T-cell (primary cell): ENCODE measurements around the gene TSPAN18. TPM values are rescaled to one million over a fixed set of nuclear protein-coding genes. Genes with fewer than 3 reads are reported as not detected.

Source experiments
- ATAC-seq, 4 experiments: fragments of 200-7000 bp in 3 of 4; fragments of 150-1000 bp in 1 of 4; cut with Tn5 transposase; replicated peaks in 1 of 4; 1 replicate in 3 of 4; 2 replicates in 1 of 4; pipeline ENCODE4 v1.10.0; 2021; ENCODE audit warnings: moderate library complexity in 3 of 4, mild to moderate bottlenecking in 2 of 4, moderate number of reproducible peaks in 1 of 4
- CTCF ChIA-PET, 2 donors: fragments of 300-600 bp; sonication (Branson Sonifier 250); formaldehyde crosslinking; loops; one replicate each; lab custom pipeline; 2022; ENCODE audit warnings: antibody characterized with exemption in 2 of 2; lab: Charles Lee
- POLR2A ChIA-PET, 2 donors: fragments of 300-600 bp; sonication (Branson Sonifier 250); formaldehyde crosslinking; loops; one replicate each; lab custom pipeline; 2022; ENCODE audit warnings: antibody characterized with exemption in 2 of 2; lab: Charles Lee
- DNase-seq, 35 experiments: peaks; one replicate each; pipeline versions ENCODE4 v3.0.0 to v3.0.0-alpha.2; 2013 to 2023
- H3K27ac ChIP-seq: one replicate; pipeline ENCODE4 v1.5.1; 2013; ENCODE audit warnings: low read length
- H3K27me3 ChIP-seq, 2 experiments: replicated peaks in 1 of 2; 1 replicate in 1 of 2; 2 replicates in 1 of 2; pipeline versions ENCODE4 v1.6.1 to v1.7.0; 2013; ENCODE audit warnings: low read length in 1 of 2, mixed read lengths in 1 of 2; ENCODE audit not compliant: control insufficient read depth in 2 of 2, insufficient read depth in 2 of 2; ENCODE audit errors: extremely low read depth in 1 of 2
- H3K36me3 ChIP-seq, 2 donors: 1 replicate in 1 of 2; 2 replicates in 1 of 2; pipeline versions ENCODE4 v1.6.1 to v1.7.0; 2013; ENCODE audit warnings: low read length in 1 of 2; ENCODE audit not compliant: control insufficient read depth in 2 of 2, insufficient read depth in 1 of 2; ENCODE audit errors: extremely low read depth in 1 of 2
- H3K4me1 ChIP-seq, 2 experiments: 1 replicate in 1 of 2; 2 replicates in 1 of 2; pipeline versions ENCODE4 v1.6.1 to v1.7.0; 2013; ENCODE audit warnings: low read length in 2 of 2, mixed read lengths in 1 of 2; ENCODE audit not compliant: insufficient read depth in 2 of 2, control insufficient read depth in 1 of 2; ENCODE audit errors: extremely low read depth in 1 of 2
- H3K4me3 ChIP-seq, 2 donors: 1 replicate in 1 of 2; 2 replicates in 1 of 2; pipeline versions ENCODE4 v1.5.1 to v1.7.0; 2013; ENCODE audit warnings: mild to moderate bottlenecking in 2 of 2, low read length in 1 of 2, moderate library complexity in 1 of 2; ENCODE audit not compliant: control insufficient read depth in 1 of 2; ENCODE audit errors: extremely low read depth in 1 of 2
- H3K9me3 ChIP-seq: 2 replicates; pipeline ENCODE4 v1.7.0; 2013
- H3K27ac Mint-ChIP-seq, 2 donors: one replicate each; pipeline ENCODE4 v1.8.0; 2020 to 2021; ENCODE audit warnings: mild to moderate bottlenecking in 2 of 2, mixed read lengths in 2 of 2
- H3K27me3 Mint-ChIP-seq, 2 donors: one replicate each; pipeline ENCODE4 v1.8.0; 2021 to 2022; ENCODE audit warnings: mixed read lengths in 2 of 2
- H3K36me3 Mint-ChIP-seq: one replicate; pipeline ENCODE4 v1.8.0; 2021; ENCODE audit warnings: mixed read lengths
- H3K4me1 Mint-ChIP-seq, 3 donors: one replicate each; pipeline ENCODE4 v1.8.0; 2020 to 2022; ENCODE audit warnings: mixed read lengths in 3 of 3, mild to moderate bottlenecking in 1 of 3
- H3K4me3 Mint-ChIP-seq, 3 donors: one replicate each; pipeline ENCODE4 v1.8.0; 2020 to 2022; ENCODE audit warnings: mild to moderate bottlenecking in 3 of 3, mixed read lengths in 3 of 3, moderate library complexity in 3 of 3
- H3K9me3 Mint-ChIP-seq, 3 donors: one replicate each; pipeline ENCODE4 v1.8.0; 2020 to 2022; ENCODE audit warnings: mixed read lengths in 3 of 3
- WGBS: methylation state at CpG from one replicate; pipeline ENCODE4 v1.1.5; 2013; ENCODE audit warnings: missing lambda C conversion rate; ENCODE audit not compliant: insufficient coverage; 5-methylcytosine and 5-hydroxymethylcytosine counted together
- total RNA-seq, 35 experiments: library from RNA in 6 of 35; stranded (reverse) in 6 of 35; fragments of 120-200 nt in 1 of 35; gene quantifications; one replicate each; pipeline versions ENCODE4 v1.2.1 to v1.2.4 and lab custom pipeline; 2013 to 2026

TSPAN18 gene
- total RNA-seq, 5 donors from 2014 or later (not counting 1 experiment from before 2014, with no cell fraction given): 18.4 to 59.1 (median 25.7) TPM

DNA sequence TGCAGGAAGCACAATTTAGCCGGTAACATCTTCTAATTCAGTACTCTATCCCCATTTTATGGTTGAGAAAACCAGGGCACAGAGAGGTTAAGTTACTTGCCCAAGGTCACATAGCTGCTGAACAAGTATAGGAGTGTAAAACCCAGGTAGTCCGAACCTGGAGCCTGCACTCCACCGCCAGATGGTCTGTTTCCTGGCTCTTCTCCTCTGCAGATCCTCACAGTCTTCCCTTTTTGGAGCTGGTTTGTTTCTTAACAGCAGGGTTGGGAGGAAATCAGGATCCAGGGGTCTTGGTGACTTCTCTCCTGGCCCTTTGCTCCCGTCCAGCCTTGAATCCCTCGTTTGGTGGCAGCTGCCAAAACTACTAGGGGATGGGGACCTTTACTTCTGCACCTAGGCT lies 12.0 kb downstream of the TSPAN18 start:
- H3K27ac ChIP-seq: no peak overlapping the region
- H3K9me3 Mint-ChIP-seq: no peaks in the 10 kb centered on the region
- ChIA-PET POLR2A (no interaction called here), CTCF (interaction anchor here in 1 of 2 donors (0.6 kb wide), 1 partner anchor 17 kb away, joined by 3 read pairs; no protein-coding TSS in a partner anchor)
- ATAC-seq (no peak), DNase-seq (no peak)
- H3K4me3 Mint-ChIP-seq: no peak overlapping the region
- no peak overlapping the region for H3K4me3 ChIP-seq
- H3K36me3 ChIP-seq: no peaks in the 10 kb centered on the region
- H3K27me3 Mint-ChIP-seq: no peaks in the 10 kb centered on the region
- peaks cover 15% of the 10 kb centered on the region for H3K36me3 Mint-ChIP-seq
- H3K27me3 ChIP-seq: peaks cover 0 to 5% of the 10 kb centered on the region in 2 experiments
- H3K27ac Mint-ChIP-seq: no peak overlapping the region
- no peaks in the 10 kb centered on the region for H3K4me1 ChIP-seq
- no peaks in the 10 kb centered on the region for H3K9me3 ChIP-seq
- H3K4me1 Mint-ChIP-seq: peaks cover 42 to 59% (median 48%) of the 10 kb centered on the region in 3 donors
- WGBS: 76% methylated on average over 3 of the region's 5 CpGs

DNA sequence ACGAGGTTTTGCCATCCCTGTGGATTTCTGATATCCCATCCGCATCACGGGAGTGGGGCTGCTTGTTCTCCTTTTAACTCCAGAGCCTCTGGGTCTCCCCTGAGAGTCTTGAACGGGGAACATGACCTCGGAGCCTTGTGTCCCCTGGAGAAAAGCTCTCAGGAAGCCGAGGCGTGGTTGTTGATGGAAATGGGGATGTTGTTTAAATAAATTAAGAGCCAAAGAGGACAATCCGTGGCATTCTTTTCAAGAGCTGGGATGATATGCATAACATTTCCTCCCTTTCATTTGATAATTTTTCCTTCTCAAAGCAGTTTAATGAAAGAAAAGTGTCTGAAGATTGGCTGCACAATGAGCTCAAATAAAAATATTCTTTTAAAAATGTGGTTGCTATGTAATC lies 14.2 kb downstream of the TSPAN18 start:
- ChIA-PET POLR2A (no interaction called here), CTCF (no interaction called here)
- Mint-ChIP-seq H3K27me3 (no peaks in the 10 kb centered on the region), H3K36me3 (peaks cover 12% of the 10 kb centered on the region), H3K4me3 (no peak overlapping the region), H3K9me3 (no peaks in the 10 kb centered on the region), H3K27ac (no peak overlapping the region), H3K4me1 (peaks cover 47 to 64% (median 55%) of the 10 kb centered on the region in 3 donors)
- H3K27ac ChIP-seq: no peak overlapping the region
- H3K9me3 ChIP-seq: no peaks in the 10 kb centered on the region
- 88% methylated on average over 4 of the region's 8 CpGs for WGBS
- no peak for DNase-seq
- no peak overlapping the region for H3K4me3 ChIP-seq
- peaks cover 0 to 5% of the 10 kb centered on the region in 2 experiments for H3K27me3 ChIP-seq
- ATAC-seq: no peak
- peaks cover 0 to 1% of the 10 kb centered on the region in 2 experiments for H3K4me1 ChIP-seq
- no peaks in the 10 kb centered on the region for H3K36me3 ChIP-seq

- H3K27me3 Mint-ChIP-seq: no peaks in the 10 kb centered on the region
- Histone ChIP-seq H3K27me3 (peaks cover 0 to 5% of the 10 kb centered on the region in 2 experiments), H3K9me3 (no peaks in the 10 kb centered on the region), H3K4me1 (peaks cover 0 to 11% of the 10 kb centered on the region in 2 experiments), H3K36me3 (no peaks in the 10 kb centered on the region), H3K27ac (no peak overlapping the region), H3K4me3 (no peak overlapping the region)
- H3K4me1 Mint-ChIP-seq: peaks cover 50 to 64% (median 54%) of the 10 kb centered on the region in 3 donors
- no CpG with 5 or more reads among the region's 4 CpGs for WGBS
- H3K27ac Mint-ChIP-seq: peak overlapping the region in 1 of 2 donors; percentile 28
- POLR2A ChIA-PET: no interaction called here
- H3K4me3 Mint-ChIP-seq: no peak overlapping the region
- peaks cover 9% of the 10 kb centered on the region for H3K36me3 Mint-ChIP-seq
- CTCF ChIA-PET: interaction anchor here in 1 of 2 donors (0.7 kb wide), 1 partner anchor 13 kb away, joined by 9 read pairs; no protein-coding TSS in a partner anchor
- ATAC-seq (no peak), DNase-seq (no peak)
- no peaks in the 10 kb centered on the region for H3K9me3 Mint-ChIP-seq
These were observed 15.2 kb downstream of the TSPAN18 start for GRCh38 chr11:44741976-44742375.

GRCh38 chr11:44742508-44743246 lies 15.9 kb downstream of the TSPAN18 start:
- Mint-ChIP-seq H3K4me1 (peaks cover 53 to 64% (median 55%) of the 10 kb centered on the region in 3 donors), H3K27ac (peak overlapping the region; percentile 58 to 69), H3K9me3 (no peaks in the 10 kb centered on the region), H3K4me3 (no peak overlapping the region), H3K27me3 (no peaks in the 10 kb centered on the region), H3K36me3 (peaks cover 6% of the 10 kb centered on the region)
- Histone ChIP-seq H3K9me3 (no peaks in the 10 kb centered on the region), H3K27ac (no peak overlapping the region), H3K36me3 (no peaks in the 10 kb centered on the region), H3K27me3 (peaks cover 0 to 5% of the 10 kb centered on the region in 2 experiments), H3K4me1 (peaks cover 0 to 18% of the 10 kb centered on the region in 2 experiments), H3K4me3 (no peak overlapping the region)
- ATAC-seq: no peak
- WGBS: 88% methylated on average over 10 of the region's 11 CpGs
- POLR2A ChIA-PET: no interaction called here
- no peak for DNase-seq
- CTCF ChIA-PET: interaction anchor here in 1 of 2 donors (0.5 to 0.7 kb wide), 3 partner anchors 13 to 158 kb away, joined by 3 to 9 read pairs (median 7); no protein-coding TSS in a partner anchor

DNA sequence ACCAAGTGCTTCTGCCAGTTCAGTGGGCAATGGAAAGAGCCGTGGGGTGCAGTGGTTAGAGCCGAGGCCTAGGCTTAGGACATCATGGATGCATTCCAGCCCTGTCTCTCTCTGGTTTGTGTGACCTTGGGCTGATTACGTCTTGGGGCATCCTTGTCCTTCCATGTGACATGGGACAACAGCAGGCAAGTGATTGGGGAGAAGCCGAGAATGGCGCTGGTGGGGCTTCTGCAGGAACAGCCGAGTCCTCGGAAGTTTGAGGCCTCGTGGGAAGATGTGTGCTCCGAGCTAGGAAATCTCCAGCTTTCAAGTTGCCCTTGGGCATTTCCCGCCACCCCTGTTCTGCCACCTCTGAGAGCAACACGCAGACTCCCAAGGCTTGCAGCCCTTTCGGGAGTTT lies 16.6 kb downstream of the TSPAN18 start:
- no peaks in the 10 kb centered on the region for H3K27me3 Mint-ChIP-seq
- ChIA-PET CTCF (no interaction called here), POLR2A (no interaction called here)
- Histone ChIP-seq H3K9me3 (no peaks in the 10 kb centered on the region), H3K4me3 (no peak overlapping the region), H3K27ac (no peak overlapping the region), H3K4me1 (peaks cover 0 to 25% of the 10 kb centered on the region in 2 experiments), H3K27me3 (peaks cover 0 to 5% of the 10 kb centered on the region in 2 experiments), H3K36me3 (no peaks in the 10 kb centered on the region)
- 87% methylated on average over 12 of the region's 12 CpGs for WGBS
- peak overlapping the region; percentile 58 to 69 for H3K27ac Mint-ChIP-seq
- peaks cover 54 to 67% (median 55%) of the 10 kb centered on the region in 3 donors for H3K4me1 Mint-ChIP-seq
- ATAC-seq: no peak
- no peaks in the 10 kb centered on the region for H3K9me3 Mint-ChIP-seq
- peaks cover 3% of the 10 kb centered on the region for H3K36me3 Mint-ChIP-seq
- H3K4me3 Mint-ChIP-seq: no peak overlapping the region
- no peak for DNase-seq

DNA sequence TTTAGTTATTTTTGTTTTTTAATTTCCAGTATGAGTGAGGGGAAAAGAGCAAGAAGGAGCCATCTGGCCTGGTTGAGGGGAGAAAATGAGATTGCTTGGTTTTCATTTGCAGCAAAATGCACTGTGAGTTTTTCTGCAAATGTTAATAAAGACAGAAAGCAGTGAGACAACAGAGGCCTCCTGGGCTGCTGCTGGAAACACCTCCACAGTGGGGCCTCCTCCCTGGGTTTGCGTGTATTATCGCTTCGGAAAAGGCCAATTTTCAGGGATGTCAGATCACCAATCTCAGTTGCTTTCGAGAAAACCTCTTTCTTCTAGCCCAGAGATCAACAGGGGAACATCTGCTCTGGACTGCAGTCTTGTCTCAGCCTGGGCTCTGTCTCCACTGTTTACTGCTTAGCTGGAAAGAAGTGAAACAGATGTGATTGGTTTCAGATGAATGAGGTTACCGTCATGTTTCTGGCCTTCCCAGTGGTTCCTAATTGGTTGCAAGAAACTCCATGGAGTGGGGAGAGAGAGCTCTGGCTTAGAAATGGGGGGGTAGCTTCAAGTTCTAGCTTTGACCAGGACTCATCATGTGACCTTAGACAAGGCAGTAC lies 17.3 kb downstream of the TSPAN18 start:
- DNase-seq (no peak), ATAC-seq (no peak)
- H3K27ac Mint-ChIP-seq: peak overlapping the region; percentile 49 to 62
- no peaks in the 10 kb centered on the region for H3K27me3 Mint-ChIP-seq
- no peak overlapping the region for H3K4me3 Mint-ChIP-seq
- no peaks in the 10 kb centered on the region for H3K9me3 ChIP-seq
- peaks cover 53 to 68% (median 61%) of the 10 kb centered on the region in 3 donors for H3K4me1 Mint-ChIP-seq
- POLR2A ChIA-PET: no interaction called here
- CTCF ChIA-PET: no interaction called here
- 100% methylated on average over 4 of the region's 5 CpGs for WGBS
- no peak overlapping the region for H3K4me3 ChIP-seq
- H3K36me3 ChIP-seq: no peaks in the 10 kb centered on the region
- H3K27me3 ChIP-seq: peaks cover 0 to 5% of the 10 kb centered on the region in 2 experiments
- H3K4me1 ChIP-seq: peaks cover 0 to 30% of the 10 kb centered on the region in 2 experiments
- H3K27ac ChIP-seq: no peak overlapping the region
- H3K36me3 Mint-ChIP-seq: no peaks in the 10 kb centered on the region
- no peaks in the 10 kb centered on the region for H3K9me3 Mint-ChIP-seq
